GM12892 (cell line): ENCODE data around the gene TMEM232.
"Not testable (repeated sequence)": the region's sequence is repeated elsewhere in the genome, so short reads cannot be mapped to it uniquely, and the experiment has no call there.

Experiments used
- DNase-seq: peaks from one replicate; pipeline ENCODE4 v3.0.0; 2011; ENCODE audit not compliant: insufficient read length
- FAIRE-seq: peaks from 2 replicates; lab custom pipeline; 2011; peaks lifted over from hg19 to GRCh38; lab: Jason Lieb, UNC
- POLR2A ChIP-seq: IDR thresholded peaks from 2 replicates; pipeline ENCODE4 v1.6.1; 2011; ENCODE audit warnings: low read depth, low read length, control low read depth
- POLR2AphosphoS5 ChIP-seq: IDR thresholded peaks from 2 replicates; pipeline ENCODE4 v1.6.1; 2011; ENCODE audit warnings: low read depth, low read length, control low read depth
- TAF1 ChIP-seq: IDR thresholded peaks from 2 replicates; pipeline ENCODE4 v1.6.1; 2011; ENCODE audit warnings: low read depth, mild to moderate bottlenecking, control low read depth, low read length, borderline replicate concordance

Gene TMEM232

GRCh38 chr5:110703481-110703880 is 23.0 kb downstream of the TMEM232 start:
- TF ChIP-seq POLR2A = no peak
- no peak for TF ChIP-seq POLR2AphosphoS5
- no peak for TF ChIP-seq TAF1
- FAIRE-seq (no peak), DNase-seq (no peak)

- TF ChIP-seq POLR2A (no peak), TAF1 (no peak), POLR2AphosphoS5 (no peak)
- DNase-seq (no peak), FAIRE-seq (no peak)
Observed at GRCh38 chr5:110702704-110703103, 23.8 kb downstream of the TMEM232 start.

DNA sequence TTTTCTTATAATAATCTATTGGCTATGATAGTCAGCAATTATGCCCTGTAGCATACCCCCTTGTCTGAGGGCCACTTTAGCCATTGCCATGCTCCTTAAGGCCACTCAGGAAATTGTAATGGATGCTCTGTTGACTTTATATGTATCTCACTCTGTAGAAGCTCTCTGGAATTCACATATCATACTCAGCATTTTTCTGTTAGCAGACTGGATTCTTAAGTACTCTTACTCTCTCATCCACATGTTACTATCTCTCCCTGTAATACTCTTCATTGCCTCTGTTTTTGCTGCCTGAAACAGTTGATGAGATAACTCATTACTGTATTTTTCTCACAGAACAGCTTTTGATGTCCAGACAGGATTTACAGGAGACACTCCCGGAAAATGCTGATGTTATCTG is 24.2 kb downstream of the TMEM232 start:
- FAIRE-seq (no peak), DNase-seq (no peak)
- TF ChIP-seq POLR2AphosphoS5 (no peak), POLR2A (no peak), TAF1 (no peak)

GRCh38 chr5:110692669-110693068 is 33.8 kb downstream of the TMEM232 start:
- DNase-seq, FAIRE-seq: not testable (repeated sequence)

DNA sequence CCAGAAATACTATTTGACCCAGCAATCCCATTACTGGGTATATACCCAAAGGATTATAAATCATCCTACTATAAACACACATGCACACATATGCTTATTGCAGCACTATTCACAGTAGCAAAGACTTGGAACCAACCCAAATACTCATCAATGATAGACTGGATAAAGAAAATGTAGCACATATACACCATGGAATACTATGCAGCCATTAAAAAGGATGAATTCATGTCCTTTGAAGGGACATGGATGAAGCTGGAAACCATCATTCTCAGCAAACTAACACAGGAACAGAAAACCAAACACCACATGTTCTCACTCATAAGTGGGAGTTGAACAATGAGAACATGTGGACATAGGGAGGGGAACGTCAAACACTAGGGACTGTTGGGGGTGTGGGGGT is 35.9 kb downstream of the TMEM232 start:
- not testable (repeated sequence) for FAIRE-seq, DNase-seq

DNA sequence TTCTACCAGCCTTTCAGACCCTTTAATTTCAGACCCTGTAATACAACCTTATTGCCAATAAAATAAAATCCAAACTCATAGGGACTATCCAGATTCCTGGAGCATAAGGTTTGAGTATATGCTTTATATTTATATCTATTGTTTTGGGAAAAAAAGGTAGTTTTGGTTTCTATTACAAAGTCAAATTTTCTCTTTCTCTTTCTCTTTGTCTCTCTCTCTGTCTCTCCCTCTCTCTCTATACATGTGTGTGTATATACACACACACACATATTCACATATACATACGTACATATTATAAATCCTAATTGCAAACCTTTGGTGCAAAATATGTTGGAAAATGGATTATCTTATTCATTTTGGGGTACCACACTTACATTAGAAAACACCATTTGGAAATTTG is 39.0 kb downstream of the TMEM232 start:
- FAIRE-seq (no peak), DNase-seq (no peak)
- TF ChIP-seq POLR2AphosphoS5 = no peak
- no peak for TF ChIP-seq POLR2A
- TF ChIP-seq TAF1 = no peak

DNA sequence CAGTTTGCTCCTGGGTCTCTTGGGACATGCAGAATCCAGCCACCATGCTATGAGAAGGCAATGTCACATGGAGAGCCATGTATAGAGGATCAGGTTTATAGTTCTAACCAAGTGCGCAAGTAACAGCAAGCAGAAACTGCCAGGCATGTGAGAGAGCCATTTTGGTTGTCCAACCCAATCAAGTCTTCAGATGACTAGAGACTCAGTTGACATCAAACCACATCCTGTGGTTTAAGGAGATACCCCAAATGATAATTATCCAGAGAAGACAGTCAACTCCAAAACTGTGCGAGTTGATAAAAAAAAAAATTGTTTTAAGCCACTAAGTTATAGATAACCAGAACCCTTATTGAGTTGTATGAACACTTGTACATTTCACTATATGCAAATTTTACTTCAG is 40.2 kb downstream of the TMEM232 start:
- no peak for DNase-seq
- no peak for FAIRE-seq
- no peak for TF ChIP-seq POLR2AphosphoS5
- no peak for TF ChIP-seq TAF1
- TF ChIP-seq POLR2A = no peak

DNA sequence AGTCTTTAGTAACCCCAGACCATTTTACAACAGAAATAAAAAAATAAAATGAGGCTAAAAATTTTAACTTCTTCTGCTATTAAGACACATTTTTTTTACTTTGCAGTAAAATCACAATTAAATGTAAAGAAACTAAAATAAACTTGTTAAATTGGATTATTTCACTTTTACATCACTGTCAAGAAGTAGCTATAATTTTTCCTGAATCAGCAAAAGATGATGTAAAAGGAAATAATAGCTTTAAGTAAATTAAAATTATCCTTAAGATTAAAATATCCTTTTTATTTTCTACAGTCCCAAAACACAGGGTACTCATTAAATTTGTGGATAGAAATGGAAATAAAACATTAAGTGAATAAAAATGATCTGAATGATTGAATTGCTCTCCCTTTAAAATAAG is 44.5 kb downstream of the TMEM232 start:
- DNase-seq = no peak
- FAIRE-seq = no peak
- no peak for TF ChIP-seq POLR2A
- no peak for TF ChIP-seq TAF1
- no peak for TF ChIP-seq POLR2AphosphoS5

DNA sequence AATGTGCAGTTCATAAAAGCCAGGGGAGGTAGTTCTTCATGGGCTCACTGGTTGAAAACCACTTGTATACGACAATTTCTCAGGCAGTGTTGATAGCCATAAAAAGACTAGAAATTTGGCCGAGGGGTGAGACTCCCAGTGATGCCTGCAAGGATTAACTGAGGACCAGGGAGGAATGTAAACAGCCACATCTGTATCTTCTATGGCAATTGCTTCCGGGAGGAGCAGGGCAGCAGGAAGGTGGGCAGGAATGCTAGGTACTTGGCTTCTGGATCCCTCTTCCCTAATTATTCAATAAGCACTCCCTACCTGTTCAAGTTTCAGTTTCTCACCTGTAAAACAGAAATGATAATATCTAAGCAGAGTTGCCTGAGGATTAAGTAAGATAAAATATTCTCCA is 45.4 kb downstream of the TMEM232 start:
- FAIRE-seq = no peak
- no peak for DNase-seq
- TF ChIP-seq POLR2AphosphoS5 (no peak), TAF1 (no peak)

GRCh38 chr5:110676554-110676953 is 49.9 kb downstream of the TMEM232 start:
- FAIRE-seq, DNase-seq: not testable (repeated sequence)

- DNase-seq (no peak), FAIRE-seq (peak; percentile 85)
- no peak for TF ChIP-seq TAF1
- TF ChIP-seq POLR2AphosphoS5 = no peak
- no peak for TF ChIP-seq POLR2A
Observed at GRCh38 chr5:110665184-110665726, 61.2 kb downstream of the TMEM232 start.

DNA sequence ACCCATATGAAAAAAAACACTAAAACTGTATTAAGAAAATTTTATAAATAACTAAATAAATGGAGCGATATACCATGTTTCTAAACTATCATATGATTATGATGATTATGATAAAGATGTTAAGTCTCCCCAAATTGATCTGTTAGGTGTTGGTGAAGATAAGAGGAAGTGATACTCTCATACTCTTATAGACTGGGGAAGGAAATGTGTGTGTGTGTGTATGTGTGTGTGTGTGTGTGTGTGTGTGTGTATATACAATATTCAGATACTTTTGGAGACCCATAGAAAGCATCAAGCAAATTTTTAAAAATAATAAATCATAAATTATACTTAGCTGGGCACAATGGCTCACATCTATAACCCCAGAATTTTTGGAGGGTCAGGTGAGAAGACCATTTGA is 62.9 kb downstream of the TMEM232 start:
- TF ChIP-seq TAF1 = no peak
- no peak for TF ChIP-seq POLR2A
- FAIRE-seq (no peak), DNase-seq (no peak)

GRCh38 chr5:110658006-110658405 is 68.5 kb downstream of the TMEM232 start:
- DNase-seq = no peak
- no peak for TF ChIP-seq POLR2A
- no peak for TF ChIP-seq TAF1
- no peak for TF ChIP-seq POLR2AphosphoS5
- FAIRE-seq = no peak
